Right atrium auricular region (tissue), 2 donors: Measurements from ENCODE around the gene PRRC2A. TPM values are rescaled to one million over a fixed set of nuclear protein-coding genes. Genes with fewer than 3 reads are reported as not detected.

ENCODE experiments used
- DNase-seq: peaks from one replicate; pipeline ENCODE4 v3.0.0-alpha.2; 2019; ENCODE audit warnings: low spot score
- H3K27ac ChIP-seq, 2 donors: fragments of 200-600 bp; sonication (generic); 1 replicate in 1 of 2; 2 replicates in 1 of 2; pipeline ENCODE4 v1.5.1; 2016 to 2019
- H3K27me3 ChIP-seq, 2 donors: fragments of 200-600 bp; sonication (generic); one replicate each; pipeline versions ENCODE4 v1.5.1 to v1.6.0; 2017 to 2019
- H3K36me3 ChIP-seq: fragments of 200-600 bp; sonication (generic); one replicate; pipeline ENCODE4 v1.5.1; 2016
- H3K4me1 ChIP-seq, 2 donors: fragments of 200-600 bp; sonication (generic); one replicate each; pipeline versions ENCODE4 v1.5.1 to v1.6.0; 2017 to 2019
- H3K4me3 ChIP-seq, 2 donors: fragments of 200-600 bp; sonication (generic); 1 replicate in 1 of 2; 2 replicates in 1 of 2; pipeline ENCODE4 v1.5.1; 2017 to 2019; ENCODE audit warnings: mild to moderate bottlenecking in 1 of 2, moderate library complexity in 1 of 2
- H3K9me3 ChIP-seq, 2 donors: fragments of 200-600 bp; sonication (generic); one replicate each; pipeline ENCODE4 v1.5.1; 2019
- total RNA-seq, 2 donors: library from RNA; depleted of rRNA; stranded (reverse); fragments of >200 nt; gene quantifications; one replicate each; pipeline ENCODE4 v1.1.0, GENCODE V29; 2016
- TF ChIP-seq, protein P1 (sequence below), 2 donors: fragments of 200-600 bp; sonication (generic); IDR thresholded peaks; one replicate each; pipeline ENCODE4 v1.5.1; 2019; ENCODE audit warnings: antibody characterized with exemption in 2 of 2

Gene PRRC2A
- total RNA-seq, 2 donors from 2014 or later, result 61.0 to 96.7 TPM

DNA sequence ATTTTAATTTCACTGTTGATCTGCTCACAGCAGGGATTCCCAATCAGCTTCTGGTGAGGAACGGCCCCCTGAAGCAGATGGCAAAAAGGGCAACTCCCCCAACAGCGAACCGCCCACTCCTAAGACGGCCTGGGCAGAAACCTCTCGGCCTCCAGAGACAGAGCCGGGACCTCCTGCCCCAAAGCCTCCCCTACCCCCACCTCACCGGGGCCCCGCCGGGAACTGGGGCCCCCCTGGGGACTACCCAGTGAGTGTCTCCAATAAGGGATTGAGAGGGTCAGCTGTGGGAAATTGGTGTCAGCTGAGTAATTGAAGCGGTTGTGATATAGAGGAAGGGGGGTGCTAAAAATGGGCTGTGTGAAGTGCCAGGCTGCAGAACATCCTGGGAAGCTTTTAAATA is 6.4 kb downstream of the PRRC2A start:
- peaks cover 0 to 10% of the 10 kb centered on the region in 2 donors for H3K4me1 ChIP-seq
- no peaks in the 10 kb centered on the region for H3K27me3 ChIP-seq
- TF ChIP-seq, protein P1, sequence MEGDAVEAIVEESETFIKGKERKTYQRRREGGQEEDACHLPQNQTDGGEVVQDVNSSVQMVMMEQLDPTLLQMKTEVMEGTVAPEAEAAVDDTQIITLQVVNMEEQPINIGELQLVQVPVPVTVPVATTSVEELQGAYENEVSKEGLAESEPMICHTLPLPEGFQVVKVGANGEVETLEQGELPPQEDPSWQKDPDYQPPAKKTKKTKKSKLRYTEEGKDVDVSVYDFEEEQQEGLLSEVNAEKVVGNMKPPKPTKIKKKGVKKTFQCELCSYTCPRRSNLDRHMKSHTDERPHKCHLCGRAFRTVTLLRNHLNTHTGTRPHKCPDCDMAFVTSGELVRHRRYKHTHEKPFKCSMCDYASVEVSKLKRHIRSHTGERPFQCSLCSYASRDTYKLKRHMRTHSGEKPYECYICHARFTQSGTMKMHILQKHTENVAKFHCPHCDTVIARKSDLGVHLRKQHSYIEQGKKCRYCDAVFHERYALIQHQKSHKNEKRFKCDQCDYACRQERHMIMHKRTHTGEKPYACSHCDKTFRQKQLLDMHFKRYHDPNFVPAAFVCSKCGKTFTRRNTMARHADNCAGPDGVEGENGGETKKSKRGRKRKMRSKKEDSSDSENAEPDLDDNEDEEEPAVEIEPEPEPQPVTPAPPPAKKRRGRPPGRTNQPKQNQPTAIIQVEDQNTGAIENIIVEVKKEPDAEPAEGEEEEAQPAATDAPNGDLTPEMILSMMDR (IDR thresholded peaks at IDR 0.05), result no peak
- peaks cover 88% of the 10 kb centered on the region for H3K36me3 ChIP-seq
- H3K4me3 ChIP-seq, result no peak overlapping the region
- H3K9me3 ChIP-seq, result no peaks in the 10 kb centered on the region
- no peak for DNase-seq
- no peak overlapping the region for H3K27ac ChIP-seq

DNA sequence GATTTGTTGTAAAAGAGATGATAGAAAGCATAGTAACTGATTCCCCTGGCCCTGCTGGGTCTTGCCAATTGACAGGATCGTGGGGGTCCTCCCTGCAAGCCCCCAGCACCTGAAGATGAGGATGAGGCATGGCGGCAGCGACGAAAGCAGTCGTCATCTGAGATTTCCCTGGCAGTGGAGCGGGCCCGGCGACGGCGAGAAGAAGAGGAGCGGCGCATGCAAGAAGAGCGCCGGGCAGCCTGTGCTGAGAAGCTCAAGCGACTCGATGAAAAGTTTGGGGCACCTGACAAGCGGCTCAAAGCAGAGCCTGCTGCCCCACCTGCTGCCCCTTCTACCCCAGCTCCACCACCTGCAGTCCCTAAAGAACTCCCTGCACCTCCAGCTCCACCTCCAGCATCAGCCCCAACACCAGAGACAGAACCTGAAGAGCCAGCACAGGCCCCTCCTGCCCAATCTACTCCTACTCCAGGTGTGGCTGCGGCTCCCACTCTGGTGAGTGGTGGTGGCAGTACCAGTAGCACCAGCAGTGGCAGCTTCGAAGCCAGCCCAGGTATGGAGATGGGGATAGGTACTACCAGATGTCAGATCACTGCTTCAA is 7.3 kb downstream of the PRRC2A start:
- no peak overlapping the region for H3K4me3 ChIP-seq
- TF ChIP-seq, protein P1 (IDR thresholded peaks at IDR 0.05), result no peak
- H3K36me3 ChIP-seq, result peaks cover 96% of the 10 kb centered on the region
- no peaks in the 10 kb centered on the region for H3K9me3 ChIP-seq
- H3K4me1 ChIP-seq, result peaks cover 0 to 1% of the 10 kb centered on the region in 2 donors
- no peaks in the 10 kb centered on the region for H3K27me3 ChIP-seq
- no peak overlapping the region for H3K27ac ChIP-seq
- no peak for DNase-seq

DNA sequence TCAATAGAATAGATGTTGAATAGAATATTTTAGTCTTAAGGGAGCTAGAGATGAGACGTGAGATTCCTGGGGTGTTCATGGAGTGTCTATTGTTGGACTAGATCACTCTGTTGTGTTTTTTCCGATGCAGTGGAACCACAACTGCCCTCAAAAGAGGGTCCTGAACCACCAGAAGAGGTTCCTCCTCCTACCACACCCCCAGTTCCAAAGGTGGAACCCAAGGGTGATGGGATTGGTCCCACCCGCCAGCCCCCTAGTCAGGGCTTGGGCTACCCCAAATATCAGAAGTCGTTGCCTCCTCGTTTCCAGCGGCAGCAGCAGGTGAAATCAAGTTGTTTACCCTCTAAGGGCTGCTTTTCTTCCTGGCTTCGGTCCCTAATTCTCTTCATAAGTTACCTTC is 8.5 kb downstream of the PRRC2A start:
- H3K9me3 ChIP-seq, result no peaks in the 10 kb centered on the region
- H3K36me3 ChIP-seq, result peaks cover 100% of the 10 kb centered on the region
- no peaks in the 10 kb centered on the region for H3K27me3 ChIP-seq
- no peaks in the 10 kb centered on the region for H3K4me1 ChIP-seq
- no peak overlapping the region for H3K4me3 ChIP-seq
- TF ChIP-seq, protein P1 (IDR thresholded peaks at IDR 0.05), result no peak
- no peak overlapping the region for H3K27ac ChIP-seq
- no peak for DNase-seq

DNA sequence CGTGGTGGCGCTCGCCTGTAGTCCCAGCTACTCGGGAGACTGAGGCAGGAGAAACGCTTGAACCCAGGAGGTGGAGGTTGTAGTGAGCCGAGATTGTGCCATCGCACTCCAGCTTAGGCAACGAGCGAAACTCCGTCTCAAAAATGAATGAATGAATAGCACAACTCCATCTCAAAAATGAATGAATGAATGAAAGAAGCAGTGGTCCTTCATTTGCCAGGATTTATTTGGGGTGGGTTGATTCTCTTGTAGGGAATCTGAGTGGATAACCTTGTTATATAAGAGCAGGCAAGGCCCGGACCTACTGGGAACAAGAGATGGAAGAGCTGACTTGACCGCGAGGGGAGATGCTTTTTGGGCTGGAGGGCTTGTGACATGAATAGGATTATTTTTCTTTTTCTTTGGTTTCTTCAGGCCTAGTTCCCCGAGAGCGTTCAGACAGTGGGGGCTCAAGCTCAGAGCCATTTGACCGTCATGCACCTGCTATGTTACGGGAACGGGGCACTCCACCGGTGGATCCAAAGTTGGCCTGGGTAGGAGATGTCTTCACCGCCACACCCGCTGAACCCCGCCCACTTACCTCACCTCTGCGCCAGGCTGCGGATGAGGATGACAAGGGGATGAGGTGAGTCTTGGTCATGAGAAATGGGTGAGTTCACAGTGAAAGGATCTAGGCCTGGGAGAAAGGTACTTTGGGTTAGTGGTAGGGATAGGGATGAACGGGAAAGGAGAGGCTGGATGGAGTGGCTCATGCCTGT is 9.8 kb downstream of the PRRC2A start:
- Histone ChIP-seq H3K9me3 (no peaks in the 10 kb centered on the region), H3K27me3 (no peaks in the 10 kb centered on the region), H3K36me3 (peaks cover 100% of the 10 kb centered on the region), H3K4me1 (no peaks in the 10 kb centered on the region), H3K27ac (no peak overlapping the region), H3K4me3 (no peak overlapping the region)
- TF ChIP-seq, protein P1 (IDR thresholded peaks at IDR 0.05), result no peak
- no peak for DNase-seq

DNA sequence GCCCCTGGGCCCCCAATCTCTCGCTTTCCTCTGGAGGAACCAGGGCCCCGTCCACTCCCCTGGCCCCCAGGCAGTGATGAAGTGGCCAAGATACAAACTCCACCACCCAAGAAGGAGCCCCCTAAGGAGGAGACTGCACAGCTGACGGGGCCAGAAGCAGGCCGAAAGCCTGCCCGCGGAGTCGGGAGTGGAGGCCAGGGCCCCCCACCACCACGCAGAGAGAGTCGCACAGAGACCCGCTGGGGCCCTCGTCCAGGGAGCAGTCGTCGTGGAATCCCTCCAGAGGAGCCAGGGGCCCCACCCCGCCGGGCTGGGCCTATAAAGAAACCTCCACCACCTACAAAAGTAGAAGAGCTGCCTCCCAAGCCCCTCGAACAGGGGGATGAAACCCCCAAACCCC is 10.7 kb downstream of the PRRC2A start:
- TF ChIP-seq, protein P1 (IDR thresholded peaks at IDR 0.05), result no peak
- H3K9me3 ChIP-seq, result no peaks in the 10 kb centered on the region
- no peaks in the 10 kb centered on the region for H3K4me1 ChIP-seq
- H3K27me3 ChIP-seq, result no peaks in the 10 kb centered on the region
- no peak overlapping the region for H3K4me3 ChIP-seq
- no peak overlapping the region for H3K27ac ChIP-seq
- peaks cover 100% of the 10 kb centered on the region for H3K36me3 ChIP-seq
- DNase-seq, result no peak
